Adipocyte (in vitro differentiated cells): ENCODE data around the gene SMOC1.

Source experiments
- DNase-seq: peaks from one replicate; pipeline ENCODE4 v3.0.0-alpha.2; 2015; ENCODE audit warnings: low read depth
- H3K27me3 ChIP-seq: replicated peaks from 2 replicates; pipeline ENCODE4 v1.7.0; 2013; ENCODE audit warnings: mild to moderate bottlenecking, low read length, moderate library complexity; ENCODE audit not compliant: control insufficient read depth, insufficient read depth
- H3K36me3 ChIP-seq: 2 replicates; pipeline ENCODE4 v1.7.0; 2013; ENCODE audit warnings: low read length, mild to moderate bottlenecking, moderate library complexity; ENCODE audit not compliant: control insufficient read depth, insufficient read depth, severe bottlenecking
- H3K4me1 ChIP-seq: 2 replicates; pipeline ENCODE4 v1.7.0; 2013; ENCODE audit warnings: mild to moderate bottlenecking, low read length, moderate library complexity; ENCODE audit not compliant: control insufficient read depth, insufficient read depth
- H3K4me3 ChIP-seq: 2 replicates; pipeline ENCODE4 v1.7.0; 2013; ENCODE audit warnings: mild to moderate bottlenecking, low read length, moderate library complexity
- H3K9ac ChIP-seq: 2 replicates; pipeline ENCODE4 v1.7.0; 2013; ENCODE audit warnings: mild to moderate bottlenecking, low read length, moderate library complexity
- H3K9me3 ChIP-seq: 2 replicates; pipeline ENCODE4 v1.7.0; 2013; ENCODE audit warnings: mild to moderate bottlenecking, low read length, moderate library complexity; ENCODE audit not compliant: control insufficient read depth

SMOC1 gene

GRCh38 chr14:70032016-70032415 is 152.8 kb downstream of the SMOC1 start:
- Histone ChIP-seq H3K4me1 (no peaks in the 10 kb centered on the region), H3K27me3 (no peaks in the 10 kb centered on the region), H3K4me3 (no peak overlapping the region), H3K36me3 (peaks cover 2% of the 10 kb centered on the region), H3K9ac (no peak overlapping the region), H3K9me3 (no peaks in the 10 kb centered on the region)
- no peak for DNase-seq

DNA sequence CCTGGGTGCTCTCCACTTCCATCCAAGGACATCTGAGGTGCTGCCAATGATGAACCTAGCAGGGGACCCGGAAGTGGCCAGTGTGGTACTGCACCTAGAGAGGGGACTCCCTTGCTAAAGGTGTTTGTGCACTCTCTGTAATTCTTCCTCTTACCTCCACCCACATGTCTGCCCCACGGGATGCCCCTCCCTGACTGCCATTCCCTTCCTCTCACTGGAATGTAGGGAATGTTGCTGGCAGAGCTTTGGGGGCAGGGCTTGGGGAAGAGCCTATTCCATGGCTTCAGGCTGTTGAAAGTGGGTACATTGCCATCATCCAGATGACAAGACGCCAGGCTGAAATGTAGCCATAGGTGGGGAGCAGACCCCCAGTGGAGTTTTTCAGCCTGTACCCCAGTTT is 153.2 kb downstream of the SMOC1 start:
- Histone ChIP-seq H3K27me3 (no peaks in the 10 kb centered on the region), H3K4me1 (no peaks in the 10 kb centered on the region), H3K9me3 (no peaks in the 10 kb centered on the region), H3K9ac (no peak overlapping the region), H3K36me3 (peaks cover 2% of the 10 kb centered on the region), H3K4me3 (no peak overlapping the region)
- DNase-seq, result no peak

DNA sequence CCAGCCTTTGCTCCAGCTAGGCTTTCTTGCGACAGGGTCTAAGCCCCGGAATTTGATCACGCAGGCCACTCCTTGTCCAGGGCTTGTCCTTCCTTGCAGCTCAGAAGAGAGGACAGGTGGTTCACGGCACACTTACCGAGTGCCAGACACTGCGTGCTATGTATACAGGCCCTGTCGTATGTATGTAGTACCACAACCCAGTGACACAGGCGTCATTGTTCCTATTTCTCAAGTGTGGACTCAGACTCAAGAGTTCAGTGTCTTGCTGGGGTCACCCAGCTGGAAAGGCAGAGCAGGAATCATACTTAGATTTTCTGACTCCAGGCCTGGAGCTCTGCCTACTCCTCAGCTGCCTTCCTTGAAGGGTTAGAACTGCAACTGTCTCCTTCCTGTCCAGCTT is 153.9 kb downstream of the SMOC1 start:
- DNase-seq, result no peak
- H3K4me1 ChIP-seq, result no peaks in the 10 kb centered on the region
- no peak overlapping the region for H3K4me3 ChIP-seq

DNA sequence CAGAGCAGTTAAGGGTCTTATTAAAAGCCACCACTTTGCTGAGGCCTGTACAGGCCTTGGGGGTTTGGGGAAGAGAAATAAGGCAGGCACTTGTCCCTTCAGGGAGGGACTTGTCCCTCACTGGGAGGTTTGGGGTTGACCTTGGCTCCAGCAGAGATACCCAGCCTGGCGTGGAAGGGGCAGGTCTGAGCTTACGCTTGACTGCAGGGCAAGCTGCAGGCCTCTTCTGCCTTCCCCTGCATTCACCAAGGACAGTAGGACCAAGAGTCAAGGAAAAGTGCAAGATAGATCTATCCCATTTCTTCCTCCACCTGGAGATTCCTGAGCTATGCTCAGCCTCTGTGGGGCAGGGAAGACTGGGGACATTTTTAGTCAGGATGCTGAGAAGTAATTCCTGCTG is 154.3 kb downstream of the SMOC1 start:
- no peak for DNase-seq
- H3K4me1 ChIP-seq, result no peaks in the 10 kb centered on the region

More for the DNA sequence above, 153.9 kb downstream of the SMOC1 start:
- no peaks in the 10 kb centered on the region for H3K27me3 ChIP-seq
- H3K9ac ChIP-seq, result no peak overlapping the region
- peaks cover 2% of the 10 kb centered on the region for H3K36me3 ChIP-seq
- no peaks in the 10 kb centered on the region for H3K9me3 ChIP-seq

DNA sequence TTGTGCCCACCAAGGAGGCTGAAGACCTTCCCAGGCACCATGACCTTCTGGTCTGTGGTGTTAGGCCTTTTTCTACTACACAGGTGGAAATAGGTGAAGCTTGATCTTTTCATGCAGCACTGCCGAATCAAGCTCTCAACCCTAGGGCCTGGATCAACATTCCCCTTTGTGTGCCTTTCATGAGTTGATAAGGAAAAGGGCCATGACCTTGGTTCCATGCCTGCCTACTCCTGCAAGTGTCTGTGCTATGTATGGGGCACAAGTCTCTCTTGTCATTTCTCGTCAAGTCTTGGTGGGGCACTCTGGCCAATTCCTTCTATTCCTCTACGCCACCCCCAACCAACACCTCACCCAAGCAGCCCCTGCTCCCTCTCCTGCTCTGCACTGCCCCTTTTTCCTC is 155.0 kb downstream of the SMOC1 start:
- Histone ChIP-seq H3K4me1 (no peaks in the 10 kb centered on the region), H3K27me3 (no peaks in the 10 kb centered on the region), H3K9me3 (no peaks in the 10 kb centered on the region), H3K9ac (no peak overlapping the region), H3K4me3 (no peak overlapping the region), H3K36me3 (no peaks in the 10 kb centered on the region)
- no peak for DNase-seq

More for the DNA sequence above, 154.3 kb downstream of the SMOC1 start:
- no peaks in the 10 kb centered on the region for H3K36me3 ChIP-seq
- no peak overlapping the region for H3K9ac ChIP-seq
- no peak overlapping the region for H3K4me3 ChIP-seq
- H3K9me3 ChIP-seq, result no peaks in the 10 kb centered on the region
- H3K27me3 ChIP-seq, result no peaks in the 10 kb centered on the region

DNA sequence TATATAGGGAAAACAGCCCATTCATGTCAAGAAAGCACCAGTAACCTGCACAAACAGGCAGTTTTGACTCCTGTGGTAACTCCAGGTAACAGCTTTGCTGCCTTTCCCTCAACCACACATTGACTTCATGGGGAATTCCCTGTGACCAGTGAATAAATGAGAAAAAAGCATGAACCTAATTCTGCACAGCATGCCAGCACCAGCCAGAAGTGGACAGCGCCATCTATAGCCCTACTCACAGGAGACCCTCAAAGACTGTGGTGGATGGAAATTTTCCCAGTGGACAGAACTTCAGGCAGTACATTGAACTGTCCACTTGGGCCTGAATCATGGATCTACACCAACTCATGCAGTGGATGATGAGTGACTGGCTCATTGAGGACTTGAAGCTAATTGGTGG is 157.4 kb downstream of the SMOC1 start:
- Histone ChIP-seq H3K4me1 (no peaks in the 10 kb centered on the region), H3K27me3 (peaks cover 3% of the 10 kb centered on the region), H3K4me3 (no peak overlapping the region), H3K36me3 (no peaks in the 10 kb centered on the region), H3K9ac (no peak overlapping the region), H3K9me3 (no peaks in the 10 kb centered on the region)
- no peak for DNase-seq

DNA sequence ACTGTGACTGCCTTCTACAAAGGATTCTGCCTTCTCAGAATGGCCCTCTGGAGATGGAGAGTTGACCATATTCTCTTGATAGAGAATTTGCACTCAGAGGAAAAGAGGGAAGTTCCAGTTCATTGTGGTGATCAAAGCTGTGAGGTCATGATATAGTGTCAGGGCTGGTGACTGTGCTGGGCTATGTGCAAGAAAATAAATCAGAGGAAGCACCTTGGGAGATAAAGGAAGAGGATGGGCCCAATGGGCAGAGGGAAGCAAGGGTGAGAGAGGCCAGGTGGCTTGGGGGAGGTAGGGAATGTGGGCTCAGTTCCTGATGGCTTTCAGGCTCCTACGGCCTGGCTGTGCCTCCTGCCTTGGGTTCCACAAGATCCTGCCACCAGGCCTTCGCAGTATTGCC is 163.8 kb downstream of the SMOC1 start:
- Histone ChIP-seq H3K27me3 (peaks cover 11% of the 10 kb centered on the region), H3K4me3 (no peak overlapping the region), H3K9me3 (no peaks in the 10 kb centered on the region), H3K9ac (no peak overlapping the region), H3K4me1 (no peaks in the 10 kb centered on the region), H3K36me3 (no peaks in the 10 kb centered on the region)
- DNase-seq, result no peak

- Histone ChIP-seq H3K27me3 (peaks cover 14% of the 10 kb centered on the region), H3K4me1 (no peaks in the 10 kb centered on the region), H3K9ac (no peak overlapping the region), H3K9me3 (no peaks in the 10 kb centered on the region), H3K36me3 (no peaks in the 10 kb centered on the region), H3K4me3 (no peak overlapping the region)
- DNase-seq, result peak; percentile 9
Measured at GRCh38 chr14:70045310-70045709, 166.1 kb downstream of the SMOC1 start.

DNA sequence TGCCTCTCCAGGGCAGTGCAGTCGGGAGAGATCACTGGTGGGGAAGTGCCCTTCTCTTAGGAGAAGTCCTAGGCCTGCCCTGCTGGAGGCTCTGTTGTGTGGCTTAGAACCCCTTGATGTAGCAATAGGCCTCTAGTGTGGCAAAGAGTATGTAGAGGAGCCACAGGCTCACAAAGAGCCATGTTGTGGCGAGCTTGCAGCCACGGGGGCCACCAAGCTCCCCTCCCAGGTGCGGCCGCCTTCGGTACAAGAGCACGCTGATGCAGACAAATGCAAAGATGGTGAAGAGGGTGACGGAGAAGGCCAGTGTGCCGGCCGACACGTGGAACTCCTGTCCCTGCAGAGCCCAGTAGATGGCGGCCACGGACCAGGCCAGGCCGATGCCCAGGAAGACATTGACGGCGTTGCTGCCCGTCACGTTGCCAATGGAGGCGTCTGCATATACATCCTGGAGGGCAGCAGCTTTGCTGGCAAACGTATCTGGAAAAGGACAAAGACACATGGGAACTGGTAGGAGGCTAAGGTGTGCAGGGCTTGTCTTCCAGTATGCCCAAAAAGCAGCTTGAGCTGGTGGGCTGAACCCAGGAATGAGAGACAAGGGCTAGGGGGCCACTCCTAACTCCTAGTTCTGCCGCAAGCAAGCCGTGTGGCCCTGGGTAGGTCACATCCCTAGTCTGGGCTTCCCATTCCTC is 166.8 kb downstream of the SMOC1 start:
- Histone ChIP-seq H3K4me1 (no peaks in the 10 kb centered on the region), H3K9ac (no peak overlapping the region), H3K36me3 (no peaks in the 10 kb centered on the region), H3K9me3 (no peaks in the 10 kb centered on the region), H3K4me3 (no peak overlapping the region), H3K27me3 (peaks cover 14% of the 10 kb centered on the region)
- DNase-seq, result peak; percentile 39

DNA sequence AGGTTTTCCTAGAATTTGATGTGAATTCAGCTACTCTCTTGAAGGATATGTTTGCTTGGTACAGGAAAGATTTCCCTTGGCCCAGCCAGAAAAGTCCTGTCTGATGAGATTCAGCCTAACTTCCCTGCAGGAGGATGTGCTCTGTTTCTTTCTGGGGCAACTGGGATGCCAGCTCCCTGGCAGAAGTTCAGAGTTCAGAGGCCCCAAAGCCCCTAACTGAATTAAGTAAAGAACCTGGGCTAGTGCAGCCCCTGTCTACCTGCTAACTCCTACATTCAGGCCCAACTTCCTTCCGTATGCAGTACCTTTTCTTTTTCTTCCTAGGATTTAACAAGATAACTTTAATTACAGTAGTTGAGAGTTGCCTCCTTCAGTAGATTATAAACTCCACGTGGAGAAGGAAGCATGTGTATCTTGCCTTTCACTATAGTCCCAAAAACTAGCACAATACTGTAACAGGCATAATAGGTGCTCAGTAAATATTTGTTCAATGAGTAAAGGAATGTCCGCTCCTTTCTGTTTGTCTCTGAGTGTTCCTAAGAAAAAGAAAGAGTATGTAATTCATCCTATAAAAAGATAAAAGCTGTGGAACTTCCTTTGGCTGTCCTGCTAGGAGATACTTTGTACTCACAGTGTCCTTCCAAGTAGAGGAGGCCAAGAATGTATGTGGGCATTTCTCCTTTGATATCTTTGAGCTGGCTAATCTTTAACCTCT is 168.5 kb downstream of the SMOC1 start:
- no peak for DNase-seq

DNA sequence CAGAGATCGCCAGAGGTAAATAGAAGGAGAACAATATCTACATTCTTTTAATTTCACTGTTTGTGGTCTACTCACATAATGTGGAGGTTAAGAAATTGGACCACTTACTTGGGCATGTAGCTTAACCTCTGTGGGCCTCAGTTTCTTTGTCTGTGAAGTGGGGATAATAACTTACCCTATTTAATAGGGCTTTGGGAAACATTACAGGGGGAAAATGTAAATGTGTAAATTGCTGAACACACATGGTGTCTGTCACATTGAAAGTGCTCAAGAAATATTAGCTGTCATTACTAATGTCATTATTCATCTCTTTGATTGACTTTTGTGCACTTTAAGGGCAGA is 169.1 kb downstream of the SMOC1 start:
- Histone ChIP-seq H3K9me3 (no peaks in the 10 kb centered on the region), H3K36me3 (no peaks in the 10 kb centered on the region), H3K27me3 (peaks cover 14% of the 10 kb centered on the region), H3K4me1 (no peaks in the 10 kb centered on the region), H3K4me3 (no peak overlapping the region), H3K9ac (no peak overlapping the region)
- no peak for DNase-seq

More for the DNA sequence above, 168.5 kb downstream of the SMOC1 start:
- H3K9me3 ChIP-seq, result no peaks in the 10 kb centered on the region
- peaks cover 14% of the 10 kb centered on the region for H3K27me3 ChIP-seq
- H3K4me3 ChIP-seq, result no peak overlapping the region
- no peak overlapping the region for H3K9ac ChIP-seq
- no peaks in the 10 kb centered on the region for H3K4me1 ChIP-seq
- no peaks in the 10 kb centered on the region for H3K36me3 ChIP-seq
